Mucosa of rectum (tissue), 2 donors: ENCODE data around the gene TCHH.

Source experiments
- H3K27ac ChIP-seq, 2 donors: one replicate each; pipeline ENCODE4 v1.7.0; 2013; ENCODE audit warnings: inconsistent platforms in 2 of 2, low read depth in 2 of 2, low read length in 2 of 2
- H3K27me3 ChIP-seq, 2 donors: one replicate each; pipeline ENCODE4 v1.7.0; 2013; ENCODE audit warnings: low read length in 2 of 2; ENCODE audit not compliant: control insufficient read depth in 2 of 2, insufficient read depth in 2 of 2
- H3K36me3 ChIP-seq, 2 donors: one replicate each; pipeline ENCODE4 v1.7.0; 2013; ENCODE audit warnings: low read length in 2 of 2; ENCODE audit not compliant: control insufficient read depth in 2 of 2, insufficient read depth in 2 of 2
- H3K4me1 ChIP-seq, 2 donors: one replicate each; pipeline ENCODE4 v1.7.0; 2013; ENCODE audit warnings: low read length in 2 of 2, mild to moderate bottlenecking in 1 of 2; ENCODE audit not compliant: control insufficient read depth in 2 of 2, insufficient read depth in 2 of 2
- H3K4me3 ChIP-seq, 2 donors: one replicate each; pipeline ENCODE4 v1.7.0; 2013; ENCODE audit warnings: low read length in 2 of 2
- H3K9ac ChIP-seq, 2 donors: one replicate each; pipeline ENCODE4 v1.7.0; 2013; ENCODE audit warnings: low read length in 2 of 2, low read depth in 1 of 2, mild to moderate bottlenecking in 1 of 2
- H3K9me3 ChIP-seq, 2 donors: one replicate each; pipeline ENCODE4 v1.7.0; 2013; ENCODE audit warnings: low read length in 2 of 2; ENCODE audit not compliant: control insufficient read depth in 2 of 2
- donor health status: healthy.
- donor health status: Normal muscosa, but diverticular disease.

The TCHH gene

GRCh38 chr1:152112101-152112884 lies 3.0 kb downstream of the TCHH start:
- Histone ChIP-seq H3K9ac (no peak overlapping the region), H3K9me3 (no peaks in the 10 kb centered on the region), H3K4me1 (peaks cover 23 to 36% of the 10 kb centered on the region in 2 donors), H3K27me3 (peaks cover 72 to 79% of the 10 kb centered on the region in 2 donors), H3K4me3 (peak overlapping the region; percentile 20 to 66), H3K36me3 (no peaks in the 10 kb centered on the region), H3K27ac (no peak overlapping the region)

DNA sequence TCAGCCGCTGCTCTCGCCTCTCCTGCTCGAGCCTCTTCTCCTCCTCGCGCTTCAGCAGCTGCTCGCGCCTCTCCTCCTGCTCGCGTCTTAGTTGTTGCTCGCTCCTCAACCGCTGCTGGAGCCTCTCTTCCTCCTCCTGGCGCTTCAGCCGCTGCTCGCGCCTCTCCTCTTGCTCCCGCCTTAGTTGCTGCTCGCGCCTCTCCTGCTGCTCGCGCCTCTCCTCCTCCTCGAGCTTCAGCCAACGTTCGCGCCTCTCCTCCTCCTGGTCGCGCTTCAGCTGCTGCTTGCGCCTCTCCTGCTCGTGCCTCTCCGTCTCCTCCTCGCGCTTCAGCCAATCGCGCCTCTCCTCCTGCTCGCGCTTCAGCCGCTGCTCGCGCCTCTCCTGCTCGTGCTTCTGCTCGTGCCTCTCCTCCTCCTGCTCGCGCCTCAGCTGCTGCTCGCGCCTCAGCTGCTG lies 3.7 kb downstream of the TCHH start:
- peak overlapping the region; percentile 43 to 67 for H3K4me3 ChIP-seq
- no peaks in the 10 kb centered on the region for H3K9me3 ChIP-seq
- no peak overlapping the region for H3K9ac ChIP-seq
- no peak overlapping the region for H3K27ac ChIP-seq
- H3K4me1 ChIP-seq, result peaks cover 23 to 36% of the 10 kb centered on the region in 2 donors
- H3K36me3 ChIP-seq, result no peaks in the 10 kb centered on the region
- H3K27me3 ChIP-seq, result peaks cover 73 to 80% of the 10 kb centered on the region in 2 donors

DNA sequence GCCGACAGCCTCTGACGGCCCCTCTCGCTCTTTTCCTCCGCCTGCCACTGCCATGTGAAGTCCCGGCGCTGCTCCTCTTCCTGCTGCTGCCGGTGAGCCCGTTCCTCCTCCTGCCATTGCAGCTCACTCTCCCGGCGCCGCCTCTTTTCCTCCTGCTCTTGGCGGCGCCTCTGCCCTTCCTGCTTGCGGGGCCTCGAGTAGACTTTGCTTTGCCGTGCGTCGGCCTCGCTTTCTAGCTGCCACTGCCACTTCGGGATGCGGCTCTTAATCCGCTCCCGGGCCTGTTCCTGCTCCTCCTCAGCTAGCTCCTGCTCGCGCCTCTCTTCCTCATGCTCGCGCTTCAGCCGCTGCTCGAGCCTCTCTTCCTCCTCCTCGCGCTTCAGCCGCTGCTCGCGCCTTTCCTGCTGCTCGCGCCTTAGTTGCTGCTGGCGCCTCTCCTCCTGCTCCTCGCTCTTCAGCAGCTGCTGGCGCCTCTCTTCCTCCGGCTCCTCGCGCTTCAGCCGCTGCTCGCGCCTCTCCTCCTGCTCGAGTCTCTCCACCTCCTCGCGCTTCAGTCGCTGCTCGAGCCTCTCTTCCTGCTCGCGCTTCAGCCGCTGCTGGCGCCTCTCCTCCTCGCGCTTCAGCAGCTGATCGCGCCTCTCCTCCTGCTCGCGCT lies 4.3 kb downstream of the TCHH start:
- H3K36me3 ChIP-seq, result no peaks in the 10 kb centered on the region
- H3K4me3 ChIP-seq, result peak overlapping the region; percentile 43 to 67
- H3K27ac ChIP-seq, result no peak overlapping the region
- peaks cover 23 to 36% of the 10 kb centered on the region in 2 donors for H3K4me1 ChIP-seq
- H3K9me3 ChIP-seq, result no peaks in the 10 kb centered on the region
- H3K9ac ChIP-seq, result no peak overlapping the region
- H3K27me3 ChIP-seq, result peaks cover 73 to 80% of the 10 kb centered on the region in 2 donors

DNA sequence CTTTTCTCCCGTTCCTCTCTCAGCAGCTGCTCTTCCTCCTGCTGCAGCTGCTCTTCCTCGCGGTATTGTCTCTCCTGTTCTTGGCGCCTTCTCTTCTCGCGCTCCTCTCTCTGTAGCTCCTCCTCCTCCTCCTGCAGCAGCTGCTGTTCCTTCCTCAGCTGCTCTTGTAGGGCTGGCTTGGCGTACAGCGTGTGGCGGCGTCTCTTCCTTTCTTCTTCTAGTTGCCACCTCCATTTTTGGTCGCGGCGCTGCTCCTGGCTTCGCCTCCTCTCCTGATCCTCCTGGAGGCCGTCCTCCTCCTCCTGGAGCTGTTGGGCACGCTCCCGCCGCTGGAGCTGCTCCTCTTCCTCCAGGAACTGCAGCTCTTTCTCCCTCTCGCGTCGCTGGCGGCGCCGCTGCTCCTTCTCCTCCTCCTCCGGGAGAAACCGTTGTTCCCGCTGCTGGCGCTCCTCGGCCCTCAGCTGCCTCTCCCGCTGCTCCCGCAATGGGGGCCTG lies 4.8 kb downstream of the TCHH start:
- Histone ChIP-seq H3K4me1 (peaks cover 23 to 36% of the 10 kb centered on the region in 2 donors), H3K27me3 (peaks cover 74 to 78% of the 10 kb centered on the region in 2 donors), H3K27ac (no peak overlapping the region), H3K9me3 (no peaks in the 10 kb centered on the region), H3K9ac (no peak overlapping the region), H3K4me3 (peak overlapping the region; percentile 43 to 67), H3K36me3 (no peaks in the 10 kb centered on the region)

DNA sequence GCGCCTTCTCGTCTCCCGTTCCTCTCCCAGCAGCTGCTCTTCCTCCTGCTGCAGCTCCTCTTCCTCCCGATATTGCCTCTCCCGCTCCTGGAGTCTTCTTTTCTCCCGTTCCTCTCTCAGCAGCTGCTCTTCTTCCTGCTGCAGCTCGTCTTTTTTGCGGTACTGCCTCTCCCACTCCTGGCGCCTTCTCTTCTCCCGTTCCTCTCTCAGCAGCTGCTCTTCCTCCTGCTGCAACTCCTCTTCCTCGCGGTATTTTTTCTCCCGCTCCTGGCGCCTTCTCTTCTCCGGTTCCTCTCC lies 5.3 kb downstream of the TCHH start:
- Histone ChIP-seq H3K27me3 (peaks cover 75 to 77% of the 10 kb centered on the region in 2 donors), H3K4me1 (peaks cover 23 to 36% of the 10 kb centered on the region in 2 donors), H3K9ac (no peak overlapping the region), H3K4me3 (peak overlapping the region; percentile 43 to 67), H3K9me3 (no peaks in the 10 kb centered on the region), H3K36me3 (no peaks in the 10 kb centered on the region), H3K27ac (no peak overlapping the region)

GRCh38 chr1:152109231-152109997 lies 5.8 kb downstream of the TCHH start:
- Histone ChIP-seq H3K27me3 (peaks cover 72 to 75% of the 10 kb centered on the region in 2 donors), H3K4me1 (peaks cover 23 to 36% of the 10 kb centered on the region in 2 donors), H3K27ac (no peak overlapping the region), H3K4me3 (peak overlapping the region in 1 of 2 donors; percentile 67), H3K36me3 (no peaks in the 10 kb centered on the region), H3K9me3 (no peaks in the 10 kb centered on the region), H3K9ac (no peak overlapping the region)

DNA sequence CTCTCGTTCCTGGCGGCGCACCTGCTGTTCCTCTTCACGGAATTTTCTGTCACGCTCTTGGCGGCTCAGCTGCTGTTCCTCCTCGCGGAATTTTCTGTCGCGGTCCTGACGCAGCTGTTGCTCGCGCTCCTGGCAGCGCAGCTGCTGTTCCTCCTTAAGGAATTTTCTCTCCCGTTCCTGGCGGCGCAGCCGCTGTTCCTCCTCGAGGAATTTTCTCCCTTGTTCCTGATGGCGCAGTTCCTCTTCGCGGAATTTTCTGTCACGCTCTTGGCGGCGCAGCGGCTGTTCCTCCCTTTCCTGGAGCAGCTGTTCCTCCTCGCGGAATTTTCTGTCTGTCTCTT lies 6.4 kb downstream of the TCHH start:
- Histone ChIP-seq H3K4me3 (peak overlapping the region in 1 of 2 donors; percentile 67), H3K9me3 (no peaks in the 10 kb centered on the region), H3K4me1 (peaks cover 23 to 36% of the 10 kb centered on the region in 2 donors), H3K27ac (no peak overlapping the region), H3K9ac (no peak overlapping the region), H3K36me3 (no peaks in the 10 kb centered on the region), H3K27me3 (peaks cover 72 to 76% of the 10 kb centered on the region in 2 donors)

DNA sequence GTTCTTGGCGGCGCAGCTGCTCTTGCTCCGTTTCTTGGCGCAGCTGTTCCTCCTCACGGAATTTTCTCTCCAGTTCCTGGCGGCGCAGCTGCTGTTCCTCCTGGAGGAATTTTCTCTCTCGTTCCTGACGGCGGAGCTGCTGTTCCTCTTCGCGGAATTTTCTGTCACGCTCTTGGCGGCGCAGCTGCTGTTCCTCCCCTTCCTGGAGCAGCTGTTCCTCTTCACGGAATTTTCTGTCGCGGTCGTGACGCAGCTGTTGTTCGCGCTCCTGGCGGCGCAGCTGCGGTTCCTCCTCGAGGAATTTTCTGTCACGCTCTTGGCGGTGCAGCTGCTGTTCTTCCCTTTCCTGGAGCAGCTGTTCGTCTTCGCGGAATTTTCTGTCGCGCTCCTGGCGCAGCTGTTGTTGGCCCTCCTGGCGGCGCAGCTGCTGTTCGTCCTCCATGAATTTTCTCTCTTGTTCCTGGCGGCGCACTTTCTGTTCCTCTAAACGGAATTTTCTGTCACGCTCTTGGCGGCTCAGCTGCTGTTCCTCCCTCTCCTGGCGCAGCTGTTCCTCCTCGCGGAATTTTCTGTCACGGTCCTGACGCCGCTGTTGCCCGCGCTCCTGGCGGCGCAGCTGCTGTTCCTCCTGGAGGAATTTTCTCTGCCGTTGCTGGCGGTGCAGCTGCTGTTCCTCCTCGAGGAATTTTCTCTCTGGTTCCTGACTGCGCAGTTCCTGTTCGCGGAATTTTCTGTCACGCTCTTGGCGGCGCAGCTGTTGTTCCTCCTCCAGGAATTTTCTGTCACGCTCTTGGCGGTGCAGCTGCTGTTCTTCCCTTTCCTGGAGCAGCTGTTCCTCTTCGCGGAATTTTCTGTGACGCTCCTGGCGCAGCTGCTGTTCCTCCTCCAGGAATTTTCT lies 7.0 kb downstream of the TCHH start:
- H3K4me3 ChIP-seq, result peak overlapping the region; percentile 6 to 34
- H3K4me1 ChIP-seq, result peaks cover 23 to 36% of the 10 kb centered on the region in 2 donors
- no peaks in the 10 kb centered on the region for H3K36me3 ChIP-seq
- H3K9me3 ChIP-seq, result no peaks in the 10 kb centered on the region
- H3K27ac ChIP-seq, result no peak overlapping the region
- H3K9ac ChIP-seq, result no peak overlapping the region
- H3K27me3 ChIP-seq, result peaks cover 66 to 72% of the 10 kb centered on the region in 2 donors
